SK-N-SH (cell line): Measurements from ENCODE around the gene OAF.

Experiments used
- EP300 ChIP-seq, 2 experiments: IDR thresholded peaks; 2 replicates each; pipeline versions ENCODE4 v1.4.0 to v1.6.1; 2012; ENCODE audit warnings: borderline replicate concordance in 1 of 2, low read depth in 1 of 2, low read length in 1 of 2
- FOXJ3 ChIP-seq: sonication (generic); formaldehyde crosslinking; IDR thresholded peaks from 2 replicates; pipeline ENCODE4 v1.5.1; 2020; ENCODE audit warnings: mild to moderate bottlenecking, missing genetic modification reagents
- GATA2 ChIP-seq: sonication (generic); formaldehyde crosslinking; IDR thresholded peaks from 2 replicates; pipeline ENCODE4 v1.5.0; 2020; ENCODE audit warnings: mild to moderate bottlenecking, missing genetic modification reagents
- MXI1 ChIP-seq: IDR thresholded peaks from 2 replicates; pipeline ENCODE4 v1.6.1; 2012; ENCODE audit warnings: mild to moderate bottlenecking, low read depth, low read length, improper control_type of control experiment
- NFIC ChIP-seq: IDR thresholded peaks from 2 replicates; pipeline ENCODE4 v1.4.0; 2012; ENCODE audit warnings: borderline replicate concordance
- POLR2AphosphoS5 ChIP-seq: IDR thresholded peaks from 2 replicates; pipeline ENCODE4 v1.6.1; 2012; ENCODE audit warnings: low read depth, low read length
- RAD21 ChIP-seq: IDR thresholded peaks from 2 replicates; pipeline ENCODE4 v1.6.1; 2012; ENCODE audit warnings: mild to moderate bottlenecking, low read length
- RCOR1 ChIP-seq: fragments of 150-350 bp; IDR thresholded peaks from 2 replicates; pipeline ENCODE4 v1.6.1; 2017; ENCODE audit warnings: antibody characterized with exemption, low read length
- RFX5 ChIP-seq: IDR thresholded peaks from 2 replicates; pipeline ENCODE4 v1.6.1; 2012; ENCODE audit warnings: mild to moderate bottlenecking, improper control_type of control experiment, low read length
- SMC3 ChIP-seq: IDR thresholded peaks from 2 replicates; pipeline ENCODE4 v1.6.1; 2012; ENCODE audit warnings: low read depth, low read length, improper control_type of control experiment
- TAF1 ChIP-seq: IDR thresholded peaks from 2 replicates; pipeline ENCODE4 v1.6.1; 2012; ENCODE audit warnings: low read depth, mild to moderate bottlenecking, low read length, moderate library complexity, borderline replicate concordance
- YY1 ChIP-seq: IDR thresholded peaks from 2 replicates; pipeline ENCODE4 v1.4.0; 2012; ENCODE audit warnings: low read depth, mild to moderate bottlenecking
- TF ChIP-seq, protein P1 (sequence below): fragments of 200-600 bp; sonication (generic); IDR thresholded peaks from 2 replicates; pipeline ENCODE4 v1.6.1; 2017; ENCODE audit warnings: antibody characterized with exemption, mild to moderate bottlenecking, moderate library complexity
- TF ChIP-seq, protein P2 (sequence below): IDR thresholded peaks from 2 replicates; pipeline ENCODE4 v1.4.0; 2012; ENCODE audit warnings: low read depth, borderline replicate concordance

DNA sequence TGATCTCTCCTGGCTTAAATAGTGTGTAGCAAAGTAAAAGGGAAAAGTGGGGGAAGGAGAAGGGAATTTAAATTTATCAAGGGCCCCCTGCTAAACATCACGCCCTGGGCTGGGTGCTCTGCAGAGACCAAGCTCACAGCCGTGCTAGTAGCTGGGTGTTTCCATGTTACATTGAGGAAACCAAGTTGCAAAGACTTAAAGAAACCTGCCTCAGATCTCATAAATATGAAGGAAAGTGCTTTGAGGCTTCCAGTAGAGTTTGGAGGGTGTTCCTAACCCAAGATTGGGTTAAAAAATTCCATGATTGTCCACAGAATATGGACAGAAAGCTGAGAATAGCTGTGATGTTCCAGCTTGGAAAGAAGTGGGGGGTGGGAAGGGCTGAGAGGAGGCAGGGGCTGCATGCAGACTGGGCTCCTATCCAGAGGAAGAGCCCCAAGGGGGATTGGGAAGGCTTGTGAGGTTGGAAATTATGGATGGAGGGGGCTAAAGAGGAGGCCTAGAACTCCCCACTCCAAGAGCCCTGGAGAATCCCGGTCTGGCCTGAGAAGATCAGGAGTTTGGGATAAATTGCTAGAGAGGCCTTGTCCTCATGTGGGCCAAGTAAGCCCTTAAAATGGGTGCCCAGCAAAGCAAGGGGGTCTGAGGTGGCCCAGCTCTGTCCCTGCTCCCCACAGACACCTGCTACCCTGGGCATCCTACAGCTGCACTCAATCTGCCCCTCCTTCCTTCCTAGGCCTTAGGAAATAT lies 25.0 kb upstream of the OAF start:
- TF ChIP-seq YY1 (no peak), POLR2AphosphoS5 (no peak), FOXJ3 (CRISPR knock-in tag) (no peak), SMC3 (no peak), GATA2 (no peak), EP300 (IDR thresholded peaks at IDR 0.05; ENCODE audit: borderline replicate concordance in 1 of 2, low read depth in 1 of 2, low read length in 1 of 2) (peak in 1 of 2 experiments; percentile 16; a peak in 1 of 4 replicates), RCOR1 (no peak), NFIC (no peak), TAF1 (no peak), MXI1 (no peak), RAD21 (no peak), RFX5 (no peak)
- TF ChIP-seq, protein P1, sequence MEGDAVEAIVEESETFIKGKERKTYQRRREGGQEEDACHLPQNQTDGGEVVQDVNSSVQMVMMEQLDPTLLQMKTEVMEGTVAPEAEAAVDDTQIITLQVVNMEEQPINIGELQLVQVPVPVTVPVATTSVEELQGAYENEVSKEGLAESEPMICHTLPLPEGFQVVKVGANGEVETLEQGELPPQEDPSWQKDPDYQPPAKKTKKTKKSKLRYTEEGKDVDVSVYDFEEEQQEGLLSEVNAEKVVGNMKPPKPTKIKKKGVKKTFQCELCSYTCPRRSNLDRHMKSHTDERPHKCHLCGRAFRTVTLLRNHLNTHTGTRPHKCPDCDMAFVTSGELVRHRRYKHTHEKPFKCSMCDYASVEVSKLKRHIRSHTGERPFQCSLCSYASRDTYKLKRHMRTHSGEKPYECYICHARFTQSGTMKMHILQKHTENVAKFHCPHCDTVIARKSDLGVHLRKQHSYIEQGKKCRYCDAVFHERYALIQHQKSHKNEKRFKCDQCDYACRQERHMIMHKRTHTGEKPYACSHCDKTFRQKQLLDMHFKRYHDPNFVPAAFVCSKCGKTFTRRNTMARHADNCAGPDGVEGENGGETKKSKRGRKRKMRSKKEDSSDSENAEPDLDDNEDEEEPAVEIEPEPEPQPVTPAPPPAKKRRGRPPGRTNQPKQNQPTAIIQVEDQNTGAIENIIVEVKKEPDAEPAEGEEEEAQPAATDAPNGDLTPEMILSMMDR: no peak
- TF ChIP-seq, protein P2, sequence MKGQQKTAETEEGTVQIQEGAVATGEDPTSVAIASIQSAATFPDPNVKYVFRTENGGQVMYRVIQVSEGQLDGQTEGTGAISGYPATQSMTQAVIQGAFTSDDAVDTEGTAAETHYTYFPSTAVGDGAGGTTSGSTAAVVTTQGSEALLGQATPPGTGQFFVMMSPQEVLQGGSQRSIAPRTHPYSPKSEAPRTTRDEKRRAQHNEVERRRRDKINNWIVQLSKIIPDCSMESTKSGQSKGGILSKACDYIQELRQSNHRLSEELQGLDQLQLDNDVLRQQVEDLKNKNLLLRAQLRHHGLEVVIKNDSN: no peak
